ENCODE results near the gene TMEM135.
A peak's percentile ranks its signal among the peaks of the same experiment; 100 is the strongest.
"Not testable (repeated sequence)": the region's sequence is repeated elsewhere in the genome, so short reads cannot be mapped to it uniquely, and the experiment has no call there.

Gene TMEM135

GRCh38 chr11:87020764-87021365, 16.9 kb upstream of the TMEM135 start:
- DNase-seq (ENCODE audit: low spot score): no peak

- DNase-seq (ENCODE audit: low spot score): no peak
Observed at GRCh38 chr11:87022254-87022653, 15.5 kb upstream of the TMEM135 start.

GRCh38 chr11:87022738-87023137, 15.0 kb upstream of the TMEM135 start:
- no peak for DNase-seq (ENCODE audit: low spot score)

GRCh38 chr11:87026415-87026814, 11.3 kb upstream of the TMEM135 start:
- DNase-seq (ENCODE audit: low spot score): not testable (repeated sequence)

GRCh38 chr11:87030458-87031054, 7.2 kb upstream of the TMEM135 start:
- DNase-seq (ENCODE audit: low spot score): no peak

GRCh38 chr11:87031433-87032170, 6.1 kb upstream of the TMEM135 start:
- no peak for DNase-seq (ENCODE audit: low spot score)

- no peak for DNase-seq (ENCODE audit: low spot score)
Observed at GRCh38 chr11:87033561-87033960, 4.2 kb upstream of the TMEM135 start.

GRCh38 chr11:87035976-87036583, 1.7 kb upstream of the TMEM135 start:
- DNase-seq (ENCODE audit: low spot score): no peak

- DNase-seq (ENCODE audit: low spot score): peak; percentile 11
Observed at GRCh38 chr11:87036756-87037449, 831 bp upstream of the TMEM135 start.

- peak; percentile 48 for DNase-seq (ENCODE audit: low spot score)
Observed at GRCh38 chr11:87038235-87038977, 672 bp downstream of the TMEM135 start.

GRCh38 chr11:87039371-87039770, 1.6 kb downstream of the TMEM135 start:
- DNase-seq (ENCODE audit: low spot score): no peak

- DNase-seq (ENCODE audit: low spot score): no peak
Observed at GRCh38 chr11:87043894-87044293, 6.2 kb downstream of the TMEM135 start.

GRCh38 chr11:87046824-87047223, 9.1 kb downstream of the TMEM135 start:
- DNase-seq (ENCODE audit: low spot score): no peak

GRCh38 chr11:87056091-87056490, 18.4 kb downstream of the TMEM135 start:
- no peak for DNase-seq (ENCODE audit: low spot score)

- no peak for DNase-seq (ENCODE audit: low spot score)
Observed at GRCh38 chr11:87057749-87058148, 20.0 kb downstream of the TMEM135 start.

GRCh38 chr11:87059596-87060390, 22.1 kb downstream of the TMEM135 start:
- DNase-seq (ENCODE audit: low spot score): no peak

- no peak for DNase-seq (ENCODE audit: low spot score)
Observed at GRCh38 chr11:87061766-87062165, 24.0 kb downstream of the TMEM135 start.

- DNase-seq (ENCODE audit: low spot score): peak; percentile 56
Observed at GRCh38 chr11:87063982-87064381, 26.2 kb downstream of the TMEM135 start.

GRCh38 chr11:87072787-87073186, 35.1 kb downstream of the TMEM135 start:
- DNase-seq (ENCODE audit: low spot score): no peak

- no peak for DNase-seq (ENCODE audit: low spot score)
Observed at GRCh38 chr11:87076260-87076783, 38.6 kb downstream of the TMEM135 start.
